Amygdala (tissue), 56 donors: Measurements from ENCODE around the gene WRAP73.

Source experiments
- DNase-seq, 56 donors: peaks; one replicate each; lab custom pipeline; 2025; lab: John Stamatoyannopoulos, UW

Gene WRAP73

DNA sequence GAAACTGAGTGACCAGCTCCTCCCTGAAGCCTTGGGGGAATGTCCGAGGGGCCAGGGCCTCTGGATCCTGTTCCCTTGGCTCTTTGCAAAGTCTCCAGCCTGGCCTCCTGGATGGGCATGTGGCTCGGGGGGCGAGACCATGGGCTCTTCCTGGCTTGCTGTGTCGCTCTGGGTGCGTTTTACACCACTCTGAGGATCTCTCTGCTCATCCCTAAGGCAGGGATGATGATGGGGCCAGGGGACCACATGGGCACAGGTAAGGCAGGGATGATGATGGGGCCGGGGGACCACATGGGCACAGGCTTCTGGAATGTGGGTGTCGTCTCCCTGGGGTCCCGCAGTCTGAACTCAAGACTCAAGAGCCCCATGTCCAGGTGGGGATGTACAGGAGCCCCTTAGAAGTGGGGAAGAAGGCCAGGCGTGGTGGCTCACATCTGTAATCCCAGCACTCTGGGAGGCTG lies 20.1 kb upstream of the WRAP73 start:
- DNase-seq = no peak

DNA sequence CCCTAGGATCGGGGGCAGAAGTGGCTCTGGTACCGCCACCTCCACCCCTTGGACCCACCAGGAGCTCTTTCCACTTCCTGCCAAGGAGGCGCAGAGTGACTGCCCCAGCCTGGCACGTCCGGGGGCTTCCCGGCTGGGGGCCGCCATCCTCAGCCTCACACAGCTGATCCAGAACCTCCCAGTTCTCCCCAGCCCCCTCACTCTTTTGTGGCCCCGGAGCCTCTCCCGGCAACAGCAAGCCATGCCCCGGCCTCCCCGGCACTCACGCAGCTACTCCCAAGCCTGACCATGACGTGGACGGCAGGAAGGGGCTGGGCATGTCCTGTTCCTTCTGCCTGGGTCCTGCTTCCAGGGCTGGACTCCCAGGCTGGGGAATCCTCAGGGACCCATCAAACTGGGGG lies 19.5 kb upstream of the WRAP73 start:
- DNase-seq = no peak

DNA sequence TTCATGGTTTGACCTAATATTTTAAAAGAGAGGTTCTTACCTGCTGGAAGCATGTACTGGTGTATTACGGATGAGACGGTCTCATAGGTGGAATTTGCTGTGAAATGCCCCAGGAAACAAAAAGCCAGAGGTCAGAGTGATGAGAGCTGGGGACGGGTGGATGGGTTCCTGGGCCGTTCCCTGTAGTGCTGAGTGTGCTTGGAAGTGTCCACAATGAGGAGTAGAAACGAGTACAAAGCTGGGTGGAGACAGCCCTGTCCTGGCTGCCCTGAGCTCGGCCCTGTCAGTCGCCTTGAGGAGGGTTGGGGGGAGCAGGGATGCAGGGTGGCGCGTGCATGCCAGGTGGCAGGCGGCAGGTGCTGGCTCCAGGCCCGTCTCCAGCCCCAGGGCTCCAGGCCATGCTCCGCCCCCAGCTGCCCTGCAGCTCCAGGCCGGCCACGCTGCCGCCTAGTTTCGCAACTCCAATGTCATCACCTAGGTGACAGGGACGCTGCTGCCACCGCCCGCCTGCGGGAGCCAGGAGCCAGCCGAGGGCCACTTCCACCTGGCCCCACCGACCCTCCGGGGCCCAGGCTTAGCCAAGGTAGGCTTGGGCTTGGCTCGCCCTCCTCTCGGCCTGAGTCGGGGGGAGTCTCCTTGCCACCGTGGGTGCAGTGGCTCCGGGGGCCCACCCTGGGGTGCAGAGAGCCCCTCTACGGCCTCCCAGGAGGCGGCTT lies 18.8 kb upstream of the WRAP73 start:
- peak in 21 of 56 donors; percentile 3 to 59 (median 30) for DNase-seq

DNA sequence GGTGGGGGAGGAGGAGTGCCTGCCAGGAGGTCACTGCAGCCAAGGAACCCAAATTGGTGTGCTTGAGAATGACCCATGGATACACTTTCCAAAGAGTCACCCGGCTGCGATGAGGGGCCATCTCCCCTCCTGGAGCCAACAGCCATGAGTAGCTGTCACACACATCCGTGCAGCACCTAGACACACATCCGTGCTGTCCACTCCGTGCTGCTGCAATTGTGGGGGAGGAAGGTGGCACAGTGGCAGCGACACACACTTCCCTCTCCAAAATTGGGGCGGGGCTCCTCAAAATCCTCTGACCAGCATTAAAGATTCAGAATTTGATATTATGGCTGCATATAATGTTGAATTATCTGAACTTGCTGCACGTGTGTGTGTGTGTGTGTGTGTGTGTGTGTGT lies 18.2 kb upstream of the WRAP73 start:
- no peak for DNase-seq

DNA sequence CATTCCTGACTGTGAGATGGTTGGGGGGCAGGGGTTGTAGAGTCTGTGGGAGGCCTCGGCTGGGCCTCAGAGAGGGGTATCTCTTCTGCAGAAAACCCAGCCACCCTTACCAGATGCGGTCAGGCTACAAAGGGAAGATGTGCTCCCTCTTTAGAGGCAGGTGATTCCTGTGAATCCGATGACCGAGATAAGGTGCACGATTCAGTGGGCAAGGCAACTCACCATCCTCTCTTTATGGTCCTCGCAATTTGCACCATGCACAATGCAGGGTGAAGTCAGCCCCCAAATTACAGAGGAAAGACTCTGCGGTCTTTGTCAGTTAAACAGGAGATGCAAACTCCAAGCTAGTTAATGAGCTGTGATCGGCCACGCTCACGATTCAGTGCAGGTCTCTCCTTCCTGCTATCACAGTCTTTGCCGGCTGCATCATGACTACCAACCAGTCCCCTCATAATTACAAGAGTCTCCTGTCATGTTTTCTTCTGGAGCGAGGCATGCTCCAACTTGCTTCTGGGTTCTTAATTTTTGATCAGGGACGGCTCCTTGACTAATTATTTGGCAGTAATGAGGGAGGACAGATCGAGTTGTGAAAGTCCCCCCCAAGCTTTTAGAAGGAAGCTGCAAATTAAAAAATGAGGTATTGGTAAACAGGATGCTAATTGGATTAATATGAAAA lies 14.9 kb upstream of the WRAP73 start:
- no peak for DNase-seq

DNA sequence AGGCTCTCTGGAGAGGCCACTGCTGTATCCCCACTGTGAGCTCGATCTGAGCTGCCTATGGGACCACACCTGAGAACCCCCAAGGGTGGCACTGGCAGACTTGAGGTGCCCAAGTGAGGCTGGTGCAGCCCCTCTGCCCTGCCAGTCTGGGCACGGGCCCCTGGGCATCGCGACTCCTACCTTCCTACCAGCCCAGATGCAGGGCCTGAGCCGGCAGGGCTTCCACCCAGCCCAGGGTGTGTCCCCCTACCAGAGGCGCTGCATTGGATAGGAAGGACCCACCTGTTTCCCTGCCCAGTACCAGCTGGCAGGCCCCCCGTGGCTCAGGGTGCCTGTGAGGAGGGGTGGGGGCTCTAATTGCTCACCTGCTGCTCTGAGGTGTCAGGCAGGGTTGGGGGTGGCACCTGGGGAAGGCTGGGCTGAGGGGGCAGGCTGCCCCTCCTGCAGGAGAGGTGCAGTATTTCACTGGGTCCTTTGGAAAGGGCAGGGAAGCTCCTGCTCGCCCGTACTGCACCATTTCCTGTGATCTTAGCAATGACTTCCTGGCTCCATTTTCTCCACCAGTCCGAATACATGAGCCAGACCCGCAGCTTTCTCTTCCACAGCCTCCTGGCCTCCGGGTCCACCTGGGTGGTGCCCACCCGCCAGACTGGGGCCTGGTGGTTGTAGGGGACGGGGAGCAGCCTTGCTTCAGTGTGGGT lies 14.2 kb upstream of the WRAP73 start:
- DNase-seq = no peak

DNA sequence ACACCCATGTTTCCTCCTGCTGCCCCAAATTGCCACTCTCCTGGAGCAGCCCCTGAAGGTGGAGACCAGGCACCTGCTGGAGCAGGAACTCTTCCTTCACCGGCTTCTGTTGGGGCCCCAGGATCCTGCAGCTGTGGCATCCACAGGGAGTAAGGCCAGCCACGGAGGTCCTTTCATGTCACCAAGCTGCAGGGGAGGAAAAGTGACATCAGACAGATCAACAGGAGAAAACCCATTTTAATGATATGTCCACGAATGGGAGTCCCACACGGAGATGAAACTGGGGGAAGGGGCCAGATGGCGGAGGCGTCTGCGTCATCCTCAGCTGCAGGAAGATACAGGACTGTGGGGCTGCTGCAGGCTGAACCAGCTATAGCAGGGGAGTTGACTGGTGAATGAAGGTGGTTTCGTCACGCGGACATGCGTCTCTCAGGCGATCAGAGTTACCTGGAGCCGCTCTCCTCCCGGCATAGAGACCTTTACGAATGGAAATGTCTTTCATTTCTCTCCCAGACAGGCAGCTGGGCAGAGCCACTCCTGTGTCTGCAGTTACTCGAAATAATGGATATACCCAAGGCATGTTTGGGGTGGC lies 12.3 kb upstream of the WRAP73 start:
- no peak for DNase-seq

DNA sequence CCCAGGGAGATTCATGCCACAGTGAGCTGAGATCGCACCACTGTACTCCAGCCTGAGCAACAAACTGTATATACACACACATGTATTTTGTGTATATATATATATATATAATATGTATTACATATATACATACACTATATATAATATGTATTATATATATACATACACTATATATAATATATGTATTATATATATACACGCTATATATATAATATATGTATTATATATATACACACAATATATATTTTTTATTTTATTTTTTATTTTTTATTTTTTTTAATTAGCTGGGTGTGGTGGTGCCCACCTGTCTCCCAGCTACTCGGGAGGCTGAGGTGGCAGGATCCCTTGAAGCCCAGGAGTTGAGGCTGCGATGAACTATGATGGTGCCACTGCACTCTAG lies 11.7 kb upstream of the WRAP73 start:
- no peak for DNase-seq

DNA sequence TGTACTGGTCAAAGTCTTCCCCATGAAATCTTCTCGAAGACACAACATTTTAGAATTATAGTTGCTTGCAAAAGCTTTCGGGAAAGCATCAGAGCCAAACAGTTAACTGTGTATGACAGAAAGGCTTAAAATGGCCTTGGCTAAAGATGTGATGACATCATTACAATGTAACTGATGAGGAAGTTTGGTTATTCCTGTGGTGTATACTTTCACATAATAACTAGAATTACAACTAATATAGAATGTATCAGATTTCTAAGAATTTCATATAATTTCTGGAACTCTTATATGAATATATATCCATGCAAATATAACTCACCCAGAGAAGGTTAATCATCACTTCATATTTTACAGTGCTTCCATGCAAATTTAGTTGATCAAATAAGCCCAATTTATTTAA lies 10.8 kb upstream of the WRAP73 start:
- no peak for DNase-seq

DNA sequence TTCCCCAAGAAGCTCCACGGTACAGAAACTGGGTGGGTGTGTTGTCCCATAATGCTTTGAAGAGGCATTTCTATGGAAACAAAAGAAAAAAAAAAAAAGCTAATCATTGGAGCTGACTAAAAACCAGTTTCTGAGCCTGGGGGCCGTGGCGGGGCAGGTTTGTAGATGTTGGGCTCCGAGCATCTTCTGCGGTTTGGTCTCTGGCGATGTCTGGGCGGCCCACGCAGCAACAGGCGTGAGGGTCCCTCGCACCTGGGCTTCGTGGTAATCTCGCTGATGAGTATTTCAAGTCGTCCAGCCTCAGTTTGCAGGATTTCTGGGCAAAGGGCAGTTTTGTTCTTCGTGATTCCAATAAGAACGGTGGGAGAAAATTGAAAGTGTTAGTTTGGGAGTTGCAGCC lies 9.2 kb upstream of the WRAP73 start:
- DNase-seq = no peak

DNA sequence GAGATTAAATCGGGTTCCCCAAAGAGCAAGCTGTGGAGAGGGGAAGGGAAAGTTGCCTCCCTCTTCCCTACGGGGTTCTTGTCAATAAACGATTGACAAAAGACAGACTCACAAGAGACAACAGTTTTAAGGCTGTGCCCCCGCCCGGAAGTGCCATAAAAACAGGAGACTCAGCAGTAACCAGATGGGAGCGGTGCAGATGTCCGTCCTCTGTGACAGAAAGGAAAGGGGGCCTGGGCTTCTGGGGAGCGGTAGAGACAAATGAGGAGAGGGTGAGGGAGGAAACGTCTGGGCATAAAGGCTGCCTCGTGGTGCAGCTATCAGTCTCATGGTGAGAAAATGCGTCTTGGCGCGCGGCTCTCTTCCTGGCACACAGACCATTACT lies 8.3 kb upstream of the WRAP73 start:
- DNase-seq = no peak

DNA sequence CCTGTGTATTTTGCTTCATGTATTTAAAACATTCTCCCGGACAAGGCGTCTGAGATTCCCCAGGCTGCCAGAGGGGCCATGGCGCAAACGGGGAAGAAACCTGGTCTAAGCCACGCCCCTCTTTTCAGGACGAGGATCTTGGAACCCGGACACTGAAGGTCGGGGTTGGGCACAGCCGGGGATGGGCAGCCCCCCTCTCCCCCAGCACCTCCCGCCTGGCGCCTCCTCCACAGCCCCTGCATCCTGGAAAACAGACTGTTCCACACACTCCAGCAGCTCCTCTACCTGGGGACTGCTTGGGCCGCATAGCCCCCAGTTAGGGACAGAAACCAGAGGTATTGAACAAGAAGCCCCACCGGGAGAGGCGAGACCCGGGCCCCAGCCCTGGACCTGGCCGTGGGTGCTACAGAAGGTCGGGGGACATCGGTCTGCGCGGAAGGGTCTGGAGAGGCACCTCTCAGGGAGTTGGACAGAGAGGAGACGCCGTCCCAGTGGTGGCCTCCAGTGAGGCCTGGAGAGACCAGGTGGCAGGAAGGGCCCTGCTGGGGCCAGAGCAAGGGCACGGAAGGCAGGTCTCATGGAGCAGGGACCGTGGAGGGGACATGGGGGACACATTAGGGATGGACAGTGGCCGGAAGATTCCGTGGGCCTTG lies 7.8 kb upstream of the WRAP73 start:
- DNase-seq = no peak

DNA sequence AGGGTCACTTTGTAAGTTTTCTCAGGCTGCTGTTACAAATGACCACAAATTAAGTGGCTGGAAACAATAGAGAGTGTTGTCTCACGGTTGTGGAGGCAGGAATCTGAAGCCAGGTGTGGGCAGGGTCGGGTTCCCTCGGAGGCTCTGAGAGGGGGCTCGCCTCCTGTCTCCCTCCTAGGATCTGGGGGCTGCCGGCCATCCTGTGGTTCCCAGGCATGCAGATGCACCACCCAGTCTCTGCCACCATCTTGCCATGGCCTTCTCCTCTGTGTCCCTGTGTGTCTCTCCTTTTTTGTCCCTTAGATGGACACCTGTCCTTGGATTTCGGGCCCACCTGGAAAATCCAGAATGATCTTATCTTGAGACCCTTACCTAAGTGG lies 7.2 kb upstream of the WRAP73 start:
- DNase-seq = no peak

DNA sequence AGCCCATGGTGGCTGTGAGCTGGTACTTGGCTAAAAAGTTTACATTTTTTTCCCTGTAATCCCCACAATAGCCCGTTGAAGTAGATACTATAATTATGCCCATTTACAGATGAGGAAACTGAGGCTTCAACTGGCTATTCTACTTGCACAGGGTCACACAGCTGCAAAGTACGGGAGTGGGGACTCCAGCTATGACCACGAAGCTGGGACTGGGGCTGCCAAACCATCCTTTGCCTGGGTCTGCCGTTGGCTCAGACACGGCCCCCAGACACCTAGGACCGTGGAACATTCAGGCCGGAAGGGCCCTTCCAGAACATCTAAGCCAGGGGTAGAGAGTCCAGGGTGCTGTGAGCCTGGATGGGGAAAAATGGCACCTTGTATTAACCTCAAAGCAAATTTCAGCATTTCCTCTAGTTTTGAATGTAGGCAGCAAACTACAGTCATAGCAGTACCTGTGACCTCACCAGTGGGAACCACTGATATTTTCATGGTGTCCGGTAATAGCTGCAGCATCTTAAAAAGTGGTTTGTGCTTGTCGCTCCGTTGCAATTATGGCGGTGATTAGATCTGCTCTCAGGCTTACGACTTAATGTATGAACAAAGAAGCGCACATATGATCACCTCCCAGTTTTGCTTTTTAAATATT lies 6.7 kb upstream of the WRAP73 start:
- DNase-seq = no peak

DNA sequence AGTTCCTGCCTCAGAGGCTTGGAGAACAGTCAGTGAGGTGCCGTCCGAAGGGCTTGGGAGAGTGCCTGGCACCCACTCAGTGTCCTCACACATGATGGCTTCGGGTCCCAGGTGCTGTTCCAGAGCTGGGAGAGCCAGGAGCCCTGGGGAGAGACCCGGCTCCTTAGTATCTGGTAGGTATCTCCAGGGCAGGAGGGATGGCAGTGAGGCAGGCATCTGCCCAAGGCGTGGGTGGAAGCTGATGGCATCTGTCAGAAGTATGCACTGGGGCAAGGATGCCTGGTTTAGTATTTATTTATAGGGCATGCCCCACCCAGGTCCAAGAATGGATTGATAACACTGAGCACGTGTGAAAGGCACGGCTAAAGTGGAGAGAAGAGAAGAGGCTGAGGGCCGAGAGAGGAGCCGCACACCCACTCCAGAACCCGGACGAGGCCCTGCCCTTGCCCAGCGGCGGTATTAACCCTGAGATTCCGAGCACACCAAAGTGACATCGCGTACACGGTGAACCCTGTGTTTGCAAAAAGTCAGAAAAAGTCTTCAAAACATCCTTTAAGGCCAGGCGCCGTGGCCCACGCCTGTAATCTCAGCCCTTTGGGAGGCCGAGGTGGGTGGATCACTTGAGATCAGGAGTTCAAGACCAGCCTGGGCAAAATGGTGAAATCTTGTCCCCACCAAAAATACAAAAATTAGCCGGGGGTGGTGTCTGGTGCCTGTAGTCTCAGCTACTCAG lies 4.8 kb upstream of the WRAP73 start:
- no peak for DNase-seq

DNA sequence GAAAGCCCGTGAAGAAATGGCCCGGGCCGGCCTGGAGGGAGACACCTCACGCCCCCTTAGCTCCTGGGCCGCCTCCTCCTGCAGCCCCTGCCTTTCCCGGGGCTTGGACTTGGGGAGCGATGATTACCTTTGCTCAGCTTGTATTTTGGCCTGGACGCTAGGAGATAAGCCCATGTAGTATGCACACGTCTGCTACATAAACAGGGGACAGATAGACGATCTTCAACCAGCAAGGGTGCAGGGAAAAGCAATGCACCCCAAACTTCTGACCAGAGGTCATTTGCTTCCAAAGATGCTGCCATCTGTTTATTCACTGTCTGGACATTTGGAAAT lies 3.3 kb upstream of the WRAP73 start:
- no peak for DNase-seq

DNA sequence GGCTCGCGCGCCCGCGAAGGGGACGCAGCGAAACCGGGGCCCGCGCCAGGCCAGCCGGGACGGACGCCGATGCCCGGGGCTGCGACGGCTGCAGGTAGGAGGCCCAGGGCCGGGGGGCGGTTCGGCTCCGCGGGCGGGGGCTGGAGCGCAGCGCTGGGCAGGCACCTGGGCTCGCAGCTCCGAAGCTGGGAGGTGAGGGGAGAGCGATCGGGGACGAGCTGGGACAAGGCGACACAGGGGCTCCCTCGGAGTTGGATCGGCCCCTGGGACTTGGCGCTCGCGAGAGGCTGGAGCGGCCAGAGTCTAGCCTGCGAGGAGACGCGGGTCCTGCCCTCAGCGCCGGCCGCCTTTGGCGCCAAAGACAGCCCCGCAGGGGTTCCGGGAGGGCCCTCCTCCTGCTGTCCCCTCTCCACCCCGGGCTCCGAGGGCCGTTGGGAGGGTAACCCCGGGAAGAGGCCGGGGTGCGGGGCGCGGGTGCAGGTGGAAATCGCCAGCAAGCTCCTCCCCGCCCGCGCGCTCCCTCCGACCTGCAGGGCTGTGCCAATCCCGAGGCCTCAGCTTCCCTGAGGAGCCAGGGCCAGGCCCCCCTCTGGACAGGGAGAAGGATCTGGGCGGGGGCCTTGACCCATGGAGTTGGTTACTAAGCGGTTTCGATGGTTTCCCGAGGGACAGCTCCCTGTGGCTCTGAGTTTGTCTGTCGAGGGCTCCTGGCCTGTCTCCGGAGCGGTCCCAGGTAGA lies 2.8 kb upstream of the WRAP73 start:
- DNase-seq = no peak

DNA sequence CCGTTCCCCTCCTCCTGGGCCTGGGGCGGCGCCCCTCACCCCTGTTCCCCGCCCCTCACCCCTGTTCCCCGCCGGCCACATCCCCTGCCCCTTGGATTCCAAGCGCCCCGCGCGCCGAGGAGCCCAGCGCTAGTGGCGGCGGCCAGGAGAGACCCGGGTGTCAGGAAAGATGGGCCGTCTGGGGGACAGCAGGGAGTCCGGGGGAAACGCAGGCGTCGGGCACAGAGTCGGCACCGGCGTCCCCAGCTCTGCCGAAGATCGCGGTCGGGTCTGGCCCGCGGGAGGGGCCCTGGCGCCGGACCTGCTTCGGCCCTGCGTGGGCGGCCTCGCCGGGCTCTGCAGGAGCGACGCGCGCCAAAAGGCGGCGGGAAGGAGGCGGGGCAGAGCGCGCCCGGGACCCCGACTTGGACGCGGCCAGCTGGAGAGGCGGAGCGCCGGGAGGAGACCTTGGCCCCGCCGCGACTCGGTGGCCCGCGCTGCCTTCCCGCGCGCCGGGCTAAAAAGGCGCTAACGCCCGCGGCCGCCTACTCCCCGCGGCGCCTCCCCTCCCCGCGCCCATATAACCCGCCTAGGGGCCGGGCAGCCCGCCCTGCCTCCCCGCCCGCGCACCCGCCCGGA lies 2.1 kb upstream of the WRAP73 start, which contains the start of gene TP73:
TP73 (plus strand) TSS at position 587 of the 618 bp plus-strand sequence. CDS start 29,850 bp downstream, outside the sequence.
- DNase-seq = no peak
